Breast epithelium (tissue), 4 donors: ENCODE measurements around the gene MMD2. TPM values are rescaled to one million over a fixed set of nuclear protein-coding genes. Genes with fewer than 3 reads are reported as not detected.

Experiments
- DNase-seq, 2 donors: peaks; one replicate each; pipeline ENCODE4 v3.0.0-alpha.2; 2019; ENCODE audit warnings: low spot score in 2 of 2
- H3K27ac ChIP-seq, 2 donors: fragments of 200-600 bp; sonication (generic) in 1 of 2; one replicate each; pipeline ENCODE4 v1.5.1; 2016 to 2019; ENCODE audit warnings: mild to moderate bottlenecking in 1 of 2
- H3K27me3 ChIP-seq, 2 donors: fragments of 200-600 bp; sonication (generic) in 1 of 2; one replicate each; pipeline versions ENCODE4 v1.5.1 to v1.6.0; 2017 to 2019; ENCODE audit warnings: control low read depth in 1 of 2, mild to moderate bottlenecking in 1 of 2
- H3K36me3 ChIP-seq: fragments of 200-600 bp; one replicate; pipeline ENCODE4 v1.5.1; 2019
- H3K4me1 ChIP-seq, 2 donors: fragments of 200-600 bp; sonication (generic); one replicate each; pipeline ENCODE4 v1.5.1; 2016 to 2019; ENCODE audit warnings: control low read depth in 1 of 2
- H3K4me3 ChIP-seq, 3 donors: fragments of 200-600 bp; sonication (generic); 1 replicate in 2 of 3; 2 replicates in 1 of 3; pipeline ENCODE4 v1.5.1; 2016 to 2019; ENCODE audit warnings: mild to moderate bottlenecking in 3 of 3, moderate library complexity in 2 of 3
- H3K9me3 ChIP-seq, 2 donors: fragments of 200-600 bp; sonication (generic) in 1 of 2; one replicate each; pipeline ENCODE4 v1.5.1; 2016 to 2019; ENCODE audit warnings: control low read depth in 1 of 2
- POLR2A ChIP-seq: fragments of 450-650 bp; IDR thresholded peaks from one replicate; pipeline ENCODE4 v1.6.1; 2016; ENCODE audit warnings: antibody characterized with exemption, mild to moderate bottlenecking, moderate library complexity
- POLR2AphosphoS5 ChIP-seq, 3 donors: sonication (generic); formaldehyde crosslinking; IDR thresholded peaks; one replicate each; pipeline ENCODE4 v1.6.1; 2017; ENCODE audit warnings: antibody characterized with exemption in 3 of 3
- intact Hi-C: fragments of 100-400 bp; cut with DNase I; formaldehyde crosslinking; loops from one replicate; pipeline ENCODE4 v1.15.1; 2023; ENCODE audit warnings: low total_unique reads
- total RNA-seq, 3 donors: library from RNA; depleted of rRNA; stranded (reverse); fragments of >200 nt; gene quantifications; one replicate each; pipeline ENCODE4 v1.1.0, GENCODE V29; 2016
- TF ChIP-seq, protein P1 (sequence below), 3 donors: fragments of 450-650 bp; IDR thresholded peaks; one replicate each; pipeline ENCODE4 v1.5.1; 2016 to 2017; ENCODE audit warnings: antibody characterized with exemption in 3 of 3, mild to moderate bottlenecking in 3 of 3, moderate library complexity in 3 of 3

The MMD2 gene
- total RNA-seq, 3 donors from 2014 or later, result not detected

GRCh38 chr7:4889682-4890081, 69.3 kb downstream of the MMD2 start:
- DNase-seq, result no peak
- H3K4me1 ChIP-seq, result no peaks in the 10 kb centered on the region
- intact Hi-C loops, result no loop called here
- H3K36me3 ChIP-seq, result no peaks in the 10 kb centered on the region
- no peak for TF ChIP-seq POLR2A
- TF ChIP-seq, protein P1, sequence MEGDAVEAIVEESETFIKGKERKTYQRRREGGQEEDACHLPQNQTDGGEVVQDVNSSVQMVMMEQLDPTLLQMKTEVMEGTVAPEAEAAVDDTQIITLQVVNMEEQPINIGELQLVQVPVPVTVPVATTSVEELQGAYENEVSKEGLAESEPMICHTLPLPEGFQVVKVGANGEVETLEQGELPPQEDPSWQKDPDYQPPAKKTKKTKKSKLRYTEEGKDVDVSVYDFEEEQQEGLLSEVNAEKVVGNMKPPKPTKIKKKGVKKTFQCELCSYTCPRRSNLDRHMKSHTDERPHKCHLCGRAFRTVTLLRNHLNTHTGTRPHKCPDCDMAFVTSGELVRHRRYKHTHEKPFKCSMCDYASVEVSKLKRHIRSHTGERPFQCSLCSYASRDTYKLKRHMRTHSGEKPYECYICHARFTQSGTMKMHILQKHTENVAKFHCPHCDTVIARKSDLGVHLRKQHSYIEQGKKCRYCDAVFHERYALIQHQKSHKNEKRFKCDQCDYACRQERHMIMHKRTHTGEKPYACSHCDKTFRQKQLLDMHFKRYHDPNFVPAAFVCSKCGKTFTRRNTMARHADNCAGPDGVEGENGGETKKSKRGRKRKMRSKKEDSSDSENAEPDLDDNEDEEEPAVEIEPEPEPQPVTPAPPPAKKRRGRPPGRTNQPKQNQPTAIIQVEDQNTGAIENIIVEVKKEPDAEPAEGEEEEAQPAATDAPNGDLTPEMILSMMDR (IDR thresholded peaks at IDR 0.05), result no peak
- no peak for TF ChIP-seq POLR2AphosphoS5 (IDR thresholded peaks at IDR 0.05)
- H3K4me3 ChIP-seq, result no peak overlapping the region
- H3K27ac ChIP-seq, result no peak overlapping the region
- peaks cover 0 to 7% of the 10 kb centered on the region in 2 donors for H3K9me3 ChIP-seq
- no peaks in the 10 kb centered on the region for H3K27me3 ChIP-seq

DNA sequence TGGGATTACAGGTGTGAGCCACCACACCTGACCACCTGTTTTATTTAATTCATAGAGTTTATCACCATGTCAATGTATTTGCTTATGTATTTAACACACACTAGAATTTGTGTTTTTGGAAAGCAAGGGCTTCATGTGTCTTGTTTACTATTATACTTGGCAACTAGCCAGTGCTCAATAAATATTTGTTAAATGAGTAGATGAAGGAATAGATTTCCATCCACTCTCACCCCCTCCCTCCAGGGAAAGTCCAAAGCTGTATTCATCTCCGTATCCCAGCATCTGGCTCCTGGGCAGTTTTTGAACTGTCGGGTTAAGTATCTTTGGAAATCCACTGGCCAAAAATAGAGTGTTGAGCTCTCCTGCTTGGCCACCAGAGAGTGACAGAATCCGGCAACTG, 70.8 kb downstream of the MMD2 start:
- TF ChIP-seq, protein P1 (IDR thresholded peaks at IDR 0.05), result no peak
- no peak for TF ChIP-seq POLR2AphosphoS5 (IDR thresholded peaks at IDR 0.05)
- no peak for TF ChIP-seq POLR2A
- Histone ChIP-seq H3K27ac (no peak overlapping the region), H3K9me3 (no peaks in the 10 kb centered on the region), H3K4me3 (no peak overlapping the region), H3K36me3 (no peaks in the 10 kb centered on the region), H3K27me3 (peaks cover 0 to 8% of the 10 kb centered on the region in 2 donors), H3K4me1 (peaks cover 0 to 6% of the 10 kb centered on the region in 2 donors)
- intact Hi-C loops, result no loop called here
- DNase-seq, result no peak

GRCh38 chr7:4886671-4887070, 72.3 kb downstream of the MMD2 start:
- Histone ChIP-seq H3K27me3 (peaks cover 0 to 8% of the 10 kb centered on the region in 2 donors), H3K4me3 (no peak overlapping the region), H3K4me1 (peaks cover 4 to 9% of the 10 kb centered on the region in 2 donors), H3K27ac (no peak overlapping the region), H3K36me3 (no peaks in the 10 kb centered on the region), H3K9me3 (no peaks in the 10 kb centered on the region)
- intact Hi-C loops, result no loop called here
- TF ChIP-seq, protein P1 (IDR thresholded peaks at IDR 0.05), result no peak
- TF ChIP-seq POLR2A (no peak), POLR2AphosphoS5 (IDR thresholded peaks at IDR 0.05) (no peak)
- no peak for DNase-seq

DNA sequence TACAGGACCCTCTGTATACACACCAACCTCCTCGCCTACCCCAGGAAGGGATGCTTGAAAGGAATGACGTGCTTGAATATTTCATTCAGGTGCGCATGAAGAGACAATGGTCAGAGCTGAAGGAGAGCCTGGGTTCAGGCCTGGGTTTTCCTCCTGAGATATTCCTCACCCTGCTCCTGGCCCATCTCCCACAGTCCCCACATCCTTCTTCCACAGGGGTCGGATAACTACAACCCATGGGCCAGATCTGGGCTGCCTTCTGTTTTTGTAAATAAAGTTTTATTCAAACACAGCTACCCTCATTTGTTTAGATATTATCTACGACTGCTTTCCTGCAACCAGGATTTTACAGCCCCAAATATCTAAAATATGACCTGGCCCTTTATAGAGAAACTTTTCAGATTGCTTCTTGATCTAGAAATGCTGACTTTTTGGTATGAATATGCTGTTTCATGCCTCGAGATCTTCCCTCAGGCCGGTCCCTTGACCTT, 73.6 kb downstream of the MMD2 start:
- intact Hi-C loops, result no loop called here
- H3K4me1 ChIP-seq, result peaks cover 4 to 9% of the 10 kb centered on the region in 2 donors
- no peaks in the 10 kb centered on the region for H3K36me3 ChIP-seq
- H3K27ac ChIP-seq, result no peak overlapping the region
- H3K9me3 ChIP-seq, result no peaks in the 10 kb centered on the region
- TF ChIP-seq POLR2A, result no peak
- TF ChIP-seq, protein P1 (IDR thresholded peaks at IDR 0.05), result no peak
- no peak for TF ChIP-seq POLR2AphosphoS5 (IDR thresholded peaks at IDR 0.05)
- no peak overlapping the region for H3K4me3 ChIP-seq
- peaks cover 0 to 8% of the 10 kb centered on the region in 2 donors for H3K27me3 ChIP-seq
- DNase-seq, result no peak

DNA sequence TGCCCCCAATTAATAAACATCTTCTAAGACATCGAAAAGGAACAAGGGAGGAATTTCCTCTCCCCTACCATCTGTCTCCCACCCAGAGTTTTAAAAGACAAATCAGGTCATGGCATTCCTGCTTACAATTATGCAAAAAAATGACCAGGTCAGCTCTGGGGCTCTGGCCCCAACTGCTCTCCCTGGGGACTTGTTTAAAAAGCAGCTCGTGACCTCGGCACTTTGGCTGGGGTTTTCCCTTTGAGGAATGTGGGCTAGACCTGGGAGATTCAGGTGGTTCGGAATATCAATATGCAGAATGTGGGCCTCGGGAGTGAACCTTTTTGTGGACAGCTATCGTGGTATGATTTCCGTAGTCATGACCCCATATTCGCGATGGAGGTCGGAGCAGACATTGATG, 74.8 kb downstream of the MMD2 start:
- intact Hi-C loops, result no loop called here
- DNase-seq, result no peak
- Histone ChIP-seq H3K27me3 (peaks cover 0 to 8% of the 10 kb centered on the region in 2 donors), H3K4me3 (peak overlapping the region in 1 of 3 donors; percentile 88), H3K36me3 (no peaks in the 10 kb centered on the region), H3K27ac (no peak overlapping the region), H3K4me1 (peaks cover 4 to 9% of the 10 kb centered on the region in 2 donors), H3K9me3 (no peaks in the 10 kb centered on the region)
- TF ChIP-seq POLR2A, result no peak
- no peak for TF ChIP-seq POLR2AphosphoS5 (IDR thresholded peaks at IDR 0.05)
